ENCODE results near the gene AQP2. TPM values are rescaled to one million over a fixed set of nuclear protein-coding genes. Genes with fewer than 3 reads are reported as not detected.

AQP2 gene, protein sequence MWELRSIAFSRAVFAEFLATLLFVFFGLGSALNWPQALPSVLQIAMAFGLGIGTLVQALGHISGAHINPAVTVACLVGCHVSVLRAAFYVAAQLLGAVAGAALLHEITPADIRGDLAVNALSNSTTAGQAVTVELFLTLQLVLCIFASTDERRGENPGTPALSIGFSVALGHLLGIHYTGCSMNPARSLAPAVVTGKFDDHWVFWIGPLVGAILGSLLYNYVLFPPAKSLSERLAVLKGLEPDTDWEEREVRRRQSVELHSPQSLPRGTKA
- total RNA-seq (2014; rRNA removed; shearing (Covaris generic)): not detected in 2 replicates
- not detected in 2 replicates for polyA plus RNA-seq (2014; cell fraction: nucleus; rRNA removed)

DNA sequence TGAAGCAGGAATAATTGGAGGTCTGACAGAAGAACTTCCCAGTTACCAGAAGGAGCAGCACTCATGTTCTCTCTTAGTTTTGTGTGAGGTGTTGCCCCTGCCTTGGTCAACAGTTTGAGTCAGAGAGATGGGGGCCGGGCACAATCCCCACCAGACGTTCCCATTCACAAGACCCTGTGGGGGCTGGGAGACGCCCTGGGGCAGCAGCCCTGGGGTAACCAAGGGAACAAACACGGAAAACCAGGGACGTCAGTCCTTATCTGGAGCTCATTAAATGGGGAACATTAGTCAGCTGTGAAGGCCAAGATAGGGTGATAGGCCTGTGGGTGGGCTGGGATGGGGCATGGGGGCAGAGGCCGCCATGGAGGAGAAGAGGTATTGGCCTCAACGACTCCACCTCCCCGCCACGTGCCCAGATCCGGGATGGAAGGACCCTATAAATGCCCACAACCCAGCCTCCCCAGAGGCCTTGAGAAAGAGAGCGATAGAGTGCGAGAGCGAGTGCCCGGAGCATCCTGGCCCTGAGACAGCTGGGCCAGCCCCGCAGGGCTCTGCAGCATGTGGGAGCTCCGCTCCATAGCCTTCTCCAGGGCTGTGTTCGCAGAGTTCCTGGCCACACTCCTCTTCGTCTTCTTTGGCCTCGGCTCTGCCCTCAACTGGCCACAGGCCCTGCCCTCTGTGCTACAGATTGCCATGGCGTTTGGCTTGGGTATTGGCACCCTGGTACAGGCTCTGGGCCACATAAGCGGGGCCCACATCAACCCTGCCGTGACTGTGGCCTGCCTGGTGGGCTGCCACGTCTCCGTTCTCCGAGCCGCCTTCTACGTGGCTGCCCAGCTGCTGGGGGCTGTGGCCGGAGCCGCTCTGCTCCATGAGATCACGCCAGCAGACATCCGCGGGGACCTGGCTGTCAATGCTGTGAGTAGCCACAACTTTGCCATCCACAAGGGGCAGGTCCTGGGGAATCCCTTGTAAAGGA, at the start of gene AQP2:
Gene AQP2 (plus strand): TSS at position 465 of the 979 bp plus-strand sequence. CDS start 94 bp downstream, at position 559.
- no peak for DNase-seq (ENCODE audit: extremely low read depth, low read depth)

DNA sequence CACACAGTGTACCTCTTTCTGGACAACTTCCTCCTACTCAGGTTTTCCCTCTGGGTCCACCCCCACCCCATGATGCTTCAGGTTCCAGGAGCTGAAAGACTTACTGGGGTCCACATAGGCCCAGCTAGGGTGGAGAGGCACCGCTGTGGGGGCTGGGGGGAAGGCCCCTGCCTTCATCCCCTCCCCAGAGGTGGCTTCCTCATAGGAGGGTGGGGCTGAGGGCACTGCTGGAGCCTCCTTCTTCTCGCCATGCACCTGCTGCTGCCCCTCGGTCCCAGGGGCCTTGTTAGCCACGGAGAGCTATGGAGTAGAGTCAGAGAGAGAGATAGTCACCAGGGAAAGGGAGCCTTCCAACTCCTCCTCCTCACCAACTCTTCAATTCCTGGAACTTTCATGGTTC, 49.5 kb upstream of the AQP2 start:
- DNase-seq (ENCODE audit: extremely low read depth, low read depth): no peak

DNA sequence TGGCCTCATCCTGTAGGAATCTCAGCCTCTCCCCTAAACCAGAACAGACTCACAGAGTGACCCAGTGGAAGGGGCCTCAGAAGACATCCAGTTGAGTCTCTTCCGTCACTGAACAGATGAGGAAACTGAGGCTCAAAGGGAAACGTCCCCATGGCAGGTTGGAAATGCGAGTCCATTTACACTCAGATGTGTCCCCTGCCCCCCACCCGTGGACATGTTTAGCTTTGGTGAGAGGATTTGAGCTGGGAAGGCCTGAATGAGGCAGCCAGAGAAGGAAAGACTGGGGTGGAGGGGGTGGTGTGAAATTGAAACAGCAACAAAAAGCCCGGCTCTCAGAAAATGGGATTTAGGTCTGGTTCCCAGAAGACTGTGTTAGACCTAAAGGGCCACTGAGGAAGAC, 48.6 kb upstream of the AQP2 start:
- no peak for DNase-seq (ENCODE audit: extremely low read depth, low read depth)

DNA sequence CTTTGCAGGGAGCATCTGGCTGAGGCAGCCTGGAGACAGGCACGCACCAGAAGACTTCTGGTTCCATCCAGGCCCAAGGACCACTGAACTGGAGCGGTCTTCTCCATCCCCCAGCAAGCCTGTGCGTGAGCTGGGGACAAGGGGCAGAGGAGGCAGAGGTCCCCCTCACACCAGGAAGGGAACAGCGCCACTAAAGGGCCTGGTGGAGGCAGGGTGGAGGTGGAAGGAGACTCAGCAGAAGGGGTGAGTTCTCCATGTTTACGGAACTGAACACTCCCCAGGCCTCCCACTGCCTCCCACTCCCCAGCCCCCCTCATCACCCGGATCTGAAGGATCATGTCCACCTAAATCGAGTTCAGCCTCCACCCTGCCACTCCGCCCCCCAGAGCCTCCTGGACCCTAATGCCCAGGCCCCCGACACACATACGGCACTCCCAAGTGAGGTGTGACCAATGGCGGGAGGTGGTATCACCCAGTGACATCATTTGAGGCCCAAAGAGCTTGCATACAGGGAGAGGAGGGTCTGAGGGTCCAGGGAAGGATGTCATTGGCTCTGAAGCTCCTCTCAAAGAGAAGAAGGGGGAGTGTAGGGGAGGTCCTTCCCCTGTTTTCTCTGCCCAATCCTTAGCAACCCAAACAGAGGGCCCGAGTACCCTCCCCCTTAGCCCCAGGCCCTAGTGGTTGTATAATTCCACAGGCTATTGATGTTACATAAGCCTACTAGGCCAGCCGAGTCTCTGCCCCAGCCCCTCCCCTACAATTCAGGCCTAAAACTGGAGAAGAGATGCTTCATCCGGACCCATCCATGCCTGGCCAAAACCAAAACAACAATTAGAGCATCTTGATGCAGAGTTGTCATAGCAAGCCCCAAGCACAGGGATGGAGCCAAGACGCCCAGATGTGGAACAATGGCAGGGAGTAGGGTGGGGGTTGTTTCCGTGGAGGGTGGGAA, 47.9 kb upstream of the AQP2 start:
- DNase-seq (ENCODE audit: extremely low read depth, low read depth): no peak

DNA sequence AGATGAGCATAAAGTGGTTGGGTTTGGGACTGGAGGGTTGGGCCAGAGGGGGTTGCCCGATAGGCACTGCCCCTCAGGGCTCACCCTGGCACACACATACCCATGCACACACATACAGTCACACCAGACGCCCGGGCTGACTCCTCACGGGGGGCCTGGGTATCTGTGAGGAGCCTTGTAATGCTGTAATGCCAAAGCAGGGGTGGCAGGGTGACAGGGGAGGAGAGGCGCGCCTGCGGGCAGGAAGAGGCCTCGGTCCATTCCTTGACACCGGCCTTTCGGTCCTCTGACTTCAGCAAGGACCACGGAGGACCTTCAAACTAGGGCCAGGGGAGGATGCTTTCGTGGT, 47.2 kb upstream of the AQP2 start:
- no peak for DNase-seq (ENCODE audit: extremely low read depth, low read depth)

DNA sequence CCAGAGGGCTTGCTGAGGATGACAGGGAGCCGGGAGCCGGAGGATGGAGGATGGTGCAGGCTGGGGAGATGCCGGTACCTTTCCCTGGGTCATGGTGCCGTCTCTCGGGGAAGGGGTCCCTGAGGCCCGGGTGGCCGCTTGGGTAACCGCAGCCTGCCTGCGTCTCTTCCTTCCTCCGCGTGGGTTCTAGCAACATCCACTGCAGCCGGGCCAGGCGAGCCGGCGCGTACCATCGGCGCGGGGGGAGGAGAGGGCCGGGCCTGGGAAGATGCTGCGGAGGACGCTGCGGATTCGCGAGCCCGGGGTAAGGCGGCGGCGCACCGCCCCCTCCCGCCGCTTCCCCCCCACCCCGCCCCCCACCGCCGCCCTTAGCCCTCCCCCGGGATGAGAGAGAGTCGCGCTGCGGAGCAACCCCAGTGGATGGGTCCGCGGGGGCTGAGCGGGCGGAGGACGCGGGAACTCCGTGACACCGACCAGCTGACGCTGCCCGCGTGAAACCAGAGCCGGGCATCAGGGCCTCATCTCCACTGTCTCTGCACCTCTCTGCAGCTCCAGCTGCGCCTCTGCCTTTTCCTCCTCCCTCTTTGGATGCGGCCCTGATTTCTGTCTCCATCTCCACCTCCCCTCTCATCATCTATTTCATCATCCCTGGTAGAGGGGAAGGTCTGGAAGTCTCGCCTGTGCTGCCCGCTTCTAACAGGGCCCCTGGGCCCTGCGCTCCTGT, 46.7 kb upstream of the AQP2 start, which contains the start of gene FAIM2:
Gene FAIM2 (minus strand): TSS at position 201 of the 724 bp plus-strand sequence. CDS start 108 bp downstream, at position 93.
- DNase-seq (ENCODE audit: extremely low read depth, low read depth): no peak

DNA sequence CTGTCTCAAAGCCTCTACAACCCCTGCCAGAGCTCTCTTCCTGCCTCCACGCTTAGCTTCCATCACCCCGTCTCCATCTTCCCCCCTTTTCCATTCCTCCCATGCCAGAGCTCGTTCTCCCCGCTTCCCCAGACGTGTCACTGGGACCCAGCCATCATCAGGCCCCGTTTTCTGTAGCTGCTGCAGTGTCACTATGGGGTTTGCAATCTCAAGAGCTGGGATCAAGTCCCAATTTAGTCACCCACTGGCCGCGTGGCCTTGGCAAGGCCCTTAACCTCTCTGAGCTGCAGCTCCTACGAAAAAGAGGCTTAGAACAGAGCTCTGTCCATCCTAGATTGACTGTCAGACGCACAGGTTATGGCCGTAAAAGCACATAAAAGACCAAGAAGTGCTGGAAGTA, 45.9 kb upstream of the AQP2 start:
- DNase-seq (ENCODE audit: extremely low read depth, low read depth): no peak

DNA sequence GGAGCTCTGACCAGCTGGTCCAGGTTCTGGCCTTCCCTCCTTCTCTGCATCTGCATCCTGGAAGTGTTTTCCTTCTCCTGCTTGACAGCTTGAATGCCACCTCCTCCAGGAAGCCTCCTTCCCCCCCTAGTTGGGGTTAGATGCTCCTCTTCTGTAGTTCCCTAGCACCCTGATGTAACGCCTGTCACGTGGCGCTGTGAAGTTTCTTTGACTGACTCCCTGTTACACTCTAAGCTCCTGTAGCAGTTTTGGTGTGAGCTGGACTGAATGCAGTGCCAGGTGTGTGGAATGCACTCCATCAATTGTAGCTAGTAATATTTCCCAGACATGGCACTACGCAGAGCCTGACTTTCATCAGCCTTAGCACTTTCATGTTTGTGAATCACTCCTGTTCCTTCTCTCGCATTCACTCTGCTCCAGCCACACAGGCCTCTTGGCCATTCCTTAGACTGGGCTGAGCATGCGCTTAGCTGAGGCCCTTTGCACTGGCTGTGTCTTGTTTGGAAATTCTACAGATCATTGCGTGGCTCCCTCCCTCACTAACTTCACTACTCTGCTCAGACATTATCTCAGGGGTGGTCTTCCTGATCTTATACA, 44.7 kb upstream of the AQP2 start:
- DNase-seq (ENCODE audit: extremely low read depth, low read depth): no peak

DNA sequence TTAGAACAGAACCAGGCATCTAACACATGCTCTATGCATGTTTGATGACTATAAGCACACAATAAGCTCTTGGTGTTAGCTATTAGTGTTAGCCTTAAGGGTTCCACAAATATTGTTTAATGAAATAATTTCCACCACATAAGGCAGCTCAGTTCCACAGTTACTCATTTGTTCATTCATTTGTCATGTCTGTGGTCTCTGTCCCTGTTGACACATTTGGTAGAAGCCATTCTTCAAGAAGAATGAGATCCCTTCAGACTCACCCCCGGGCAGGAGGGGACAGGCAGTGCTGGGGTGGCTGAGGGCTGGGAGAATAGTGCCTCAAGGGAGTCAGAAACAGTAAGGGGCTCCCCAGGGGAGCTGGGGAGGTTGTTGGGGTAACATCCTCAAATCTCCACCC, 43.2 kb upstream of the AQP2 start:
- DNase-seq (ENCODE audit: extremely low read depth, low read depth): no peak

DNA sequence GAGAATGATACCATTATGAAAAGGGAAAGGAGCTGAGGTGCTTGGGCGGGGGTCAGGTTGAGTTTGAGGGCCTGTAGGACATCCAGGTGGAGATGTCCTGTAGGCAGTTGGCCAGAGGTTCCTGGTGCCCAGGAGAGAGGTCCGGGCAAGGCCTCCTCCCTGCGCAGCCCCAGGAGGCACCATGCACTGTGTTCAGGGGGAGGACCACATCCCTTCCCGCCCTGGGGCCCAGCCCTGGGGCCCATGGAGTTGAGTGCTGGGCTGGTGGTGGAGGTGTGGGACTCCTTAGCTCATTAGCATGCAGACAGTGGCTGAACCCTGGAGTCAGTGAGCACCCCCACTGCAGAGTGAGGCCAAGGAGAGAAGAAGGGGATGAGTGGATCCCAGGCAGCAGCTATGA, 41.2 kb upstream of the AQP2 start:
- DNase-seq (ENCODE audit: extremely low read depth, low read depth): no peak

DNA sequence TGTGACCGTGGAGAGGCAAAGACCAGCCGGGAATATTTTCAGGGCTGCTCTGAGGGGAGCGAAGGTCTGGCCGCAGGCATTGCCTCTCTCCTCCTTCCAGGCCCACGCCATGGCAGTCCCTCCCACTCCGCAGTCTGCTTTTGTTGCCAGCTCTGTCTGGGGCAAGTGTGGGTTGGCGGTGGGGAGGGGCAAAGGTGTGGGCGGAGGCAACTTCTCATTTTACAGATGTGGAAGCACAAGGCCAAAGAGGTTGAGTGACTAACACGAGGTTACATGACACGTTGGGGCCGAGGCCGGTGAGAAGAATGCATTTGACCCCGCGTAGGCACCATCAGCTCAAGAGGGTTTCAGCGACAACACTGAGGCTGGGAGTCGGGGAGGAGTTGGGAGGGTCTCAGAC, 40.7 kb upstream of the AQP2 start:
- DNase-seq (ENCODE audit: extremely low read depth, low read depth): no peak

DNA sequence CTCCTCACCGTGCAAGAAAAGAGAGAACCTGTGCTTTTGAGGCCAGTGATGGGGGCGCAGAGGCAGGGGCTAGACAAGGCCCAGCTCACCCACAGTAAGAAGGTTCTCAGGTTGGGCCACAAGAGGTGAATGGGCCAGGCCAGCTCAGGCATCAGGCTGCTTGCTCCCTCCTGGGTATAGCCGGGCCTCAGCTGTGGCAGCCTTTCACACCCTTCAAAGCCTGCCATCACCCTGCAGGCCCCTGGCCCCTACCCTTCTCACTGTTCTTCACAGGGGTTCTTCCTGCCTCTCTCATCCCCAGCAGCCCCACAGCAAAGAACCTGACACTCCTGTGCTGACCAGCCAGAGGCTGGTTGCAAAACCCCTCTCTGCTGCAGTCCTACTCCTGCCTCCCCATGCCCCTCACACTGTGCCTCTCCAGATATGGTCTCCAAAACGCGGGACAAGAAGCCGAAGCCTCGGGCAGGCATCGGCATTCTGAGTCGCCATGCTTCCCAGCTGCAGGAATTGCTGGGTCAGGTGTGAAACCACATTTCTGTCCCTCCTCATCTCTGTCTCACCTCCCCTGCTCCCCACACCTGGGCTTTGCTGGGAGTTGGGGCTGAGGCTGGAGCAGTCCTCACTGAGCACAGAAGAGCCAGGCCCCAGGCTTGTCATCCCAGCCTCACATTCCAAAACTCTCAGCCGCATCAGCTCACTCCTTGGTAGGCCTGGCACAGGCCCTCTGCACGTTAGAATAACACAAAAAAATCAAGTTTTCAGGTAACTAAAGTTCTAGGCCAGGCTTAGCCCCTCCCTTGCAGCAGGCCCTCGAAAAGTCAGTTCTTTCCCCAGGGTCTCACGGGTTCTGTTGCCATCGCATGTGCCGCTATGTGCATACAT, 40.0 kb upstream of the AQP2 start:
- no peak for DNase-seq (ENCODE audit: extremely low read depth, low read depth)

DNA sequence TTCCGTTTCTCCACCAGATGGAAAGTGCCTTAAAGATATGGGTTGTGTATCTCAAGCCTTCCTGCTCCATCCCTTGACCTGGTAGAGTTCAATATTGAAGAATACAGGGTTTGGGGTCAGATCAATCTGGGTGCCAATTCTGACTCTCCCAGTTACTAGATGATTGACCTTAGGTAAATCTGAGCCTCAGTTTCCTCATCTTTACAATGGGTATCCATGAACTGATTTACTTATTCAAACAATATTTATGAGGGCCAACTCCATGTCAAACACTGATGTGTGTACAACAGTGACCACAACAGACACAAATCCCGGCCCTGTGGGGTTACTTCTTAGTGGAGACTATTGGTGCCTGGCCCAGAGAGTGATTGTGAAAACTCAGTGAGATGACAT, 39.3 kb upstream of the AQP2 start:
- DNase-seq (ENCODE audit: extremely low read depth, low read depth): no peak

DNA sequence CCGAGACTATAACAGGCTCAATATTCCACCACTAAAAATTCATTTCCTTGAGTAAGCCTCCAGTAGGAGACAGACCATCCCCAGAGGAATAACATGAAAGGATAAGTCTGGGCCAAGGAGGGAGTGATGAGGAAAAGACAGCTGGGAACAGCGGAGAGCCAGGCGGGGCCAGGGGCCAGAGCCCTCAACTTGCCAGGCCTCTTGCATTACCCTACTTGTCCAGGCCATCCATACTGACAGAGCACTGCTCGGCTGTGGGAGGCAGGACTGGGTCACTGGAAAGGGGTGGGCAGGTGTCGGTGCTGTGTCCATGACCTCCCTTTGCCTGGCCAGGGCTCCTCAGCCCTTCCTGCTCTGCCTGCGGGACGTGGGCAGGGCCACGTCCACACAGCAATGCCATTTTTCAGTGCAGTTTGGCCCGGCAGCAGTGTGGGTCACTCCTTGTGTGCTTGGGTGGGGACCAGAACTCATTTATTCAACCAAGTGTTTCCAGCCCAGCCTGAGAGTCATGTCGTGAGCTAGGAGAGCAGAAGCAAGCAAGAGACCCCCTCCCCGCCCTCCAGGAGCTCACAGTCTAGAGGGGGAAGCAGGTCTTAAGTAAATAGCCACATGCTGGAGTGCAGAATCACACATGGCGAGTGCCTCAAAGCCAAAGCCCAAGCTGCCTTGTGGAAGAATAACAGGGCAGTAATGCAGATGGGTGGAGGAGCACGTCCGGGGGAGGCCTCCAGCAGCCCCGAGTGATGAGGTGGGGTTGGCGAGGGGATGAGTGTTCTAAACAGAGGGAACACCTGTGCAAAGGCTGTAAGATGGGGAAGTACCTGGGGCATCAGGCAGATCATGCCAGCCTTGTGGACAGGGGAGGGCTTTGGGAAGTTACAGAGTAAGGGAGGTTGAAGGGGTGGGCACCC, 37.9 kb upstream of the AQP2 start:
- DNase-seq (ENCODE audit: extremely low read depth, low read depth): no peak

DNA sequence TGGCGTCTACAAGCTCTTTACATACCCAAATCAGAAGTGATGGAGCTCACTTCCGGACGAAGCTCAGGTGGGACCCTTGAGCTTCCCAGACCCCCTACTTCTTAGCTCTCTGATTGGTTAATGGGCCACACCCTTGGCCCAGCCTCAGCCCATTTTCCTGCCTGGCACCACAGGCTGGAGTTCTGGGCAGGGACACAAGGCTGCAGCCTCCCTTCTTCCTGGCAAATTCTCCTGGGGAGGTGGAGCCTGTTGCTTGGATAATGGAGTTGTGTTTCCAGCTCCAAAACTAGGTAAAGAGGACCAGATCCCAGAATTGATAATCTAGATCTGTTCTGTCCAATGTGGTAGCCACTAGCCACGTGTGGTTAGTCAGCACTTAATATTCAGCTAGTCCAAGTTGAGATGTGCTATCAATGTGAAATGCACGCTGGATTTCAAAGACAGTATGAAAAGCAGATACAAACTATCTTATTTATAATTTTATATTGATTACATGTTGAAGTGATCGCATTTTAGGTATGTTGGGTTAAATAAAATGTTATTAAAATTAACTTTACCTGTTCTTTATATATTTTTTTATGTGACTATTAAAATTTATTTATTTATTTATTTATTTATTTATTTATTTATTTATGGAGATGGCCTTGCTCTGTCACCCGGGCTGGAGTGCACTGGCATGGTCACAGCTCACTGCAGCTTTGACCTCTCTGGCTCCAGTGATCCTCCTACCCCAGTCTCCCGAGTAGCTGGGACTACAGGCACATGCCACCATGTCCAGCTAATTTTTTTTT, 34.2 kb upstream of the AQP2 start:
- no peak for DNase-seq (ENCODE audit: extremely low read depth, low read depth)

DNA sequence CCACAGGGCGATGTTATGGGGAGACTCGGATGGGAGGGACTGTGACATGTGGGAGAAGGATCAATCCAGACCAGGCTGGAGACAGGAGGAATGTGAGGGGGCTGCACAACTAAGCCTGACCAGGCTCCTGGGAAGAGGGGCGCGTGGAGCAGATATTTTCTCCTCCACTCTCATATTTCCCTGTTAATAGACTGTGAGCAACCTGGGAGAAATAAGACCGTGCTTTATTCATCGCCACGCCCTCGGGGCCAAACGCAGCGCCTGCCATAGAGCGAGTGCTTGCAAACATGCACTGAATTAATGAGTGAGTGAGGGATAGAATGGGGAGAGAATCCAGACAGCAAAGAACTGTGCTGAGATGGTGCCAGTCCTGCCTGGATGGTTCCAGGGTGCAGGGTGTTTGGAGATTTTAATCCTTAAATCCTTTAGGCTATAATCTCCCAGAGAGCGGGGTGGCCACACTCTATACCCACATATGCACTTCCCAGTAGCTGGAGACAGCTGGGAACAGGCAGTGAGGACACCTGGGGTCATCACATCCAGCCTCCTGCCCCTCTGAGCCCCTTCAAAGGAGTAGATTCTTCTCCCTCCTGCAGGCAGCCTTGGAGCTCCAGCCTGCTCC, 33.3 kb upstream of the AQP2 start:
- no peak for DNase-seq (ENCODE audit: extremely low read depth, low read depth)

Measured in NCI-H460 (cell line).